A673 (cell line): ENCODE data around the gene GTPBP6.

Experiments used
- EZH2 ChIP-seq: fragments of 200-600 bp; sonication (generic); IDR thresholded peaks from 2 replicates; pipeline ENCODE4 v1.6.1; 2017; ENCODE audit warnings: borderline replicate concordance, low read depth, mild to moderate bottlenecking, mixed read lengths, antibody characterized with exemption, low read length; ENCODE audit not compliant: poor library complexity, severe bottlenecking
- TF ChIP-seq, protein P1 (sequence below): fragments of 300-800, 200-600 bp; sonication (generic); conservative IDR thresholded peaks from 2 replicates; pipeline ENCODE4 v1.5.1; 2017; ENCODE audit warnings: low read depth, mild to moderate bottlenecking, antibody characterized with exemption, low read length, moderate library complexity, mixed read lengths

- TF ChIP-seq, protein P1, sequence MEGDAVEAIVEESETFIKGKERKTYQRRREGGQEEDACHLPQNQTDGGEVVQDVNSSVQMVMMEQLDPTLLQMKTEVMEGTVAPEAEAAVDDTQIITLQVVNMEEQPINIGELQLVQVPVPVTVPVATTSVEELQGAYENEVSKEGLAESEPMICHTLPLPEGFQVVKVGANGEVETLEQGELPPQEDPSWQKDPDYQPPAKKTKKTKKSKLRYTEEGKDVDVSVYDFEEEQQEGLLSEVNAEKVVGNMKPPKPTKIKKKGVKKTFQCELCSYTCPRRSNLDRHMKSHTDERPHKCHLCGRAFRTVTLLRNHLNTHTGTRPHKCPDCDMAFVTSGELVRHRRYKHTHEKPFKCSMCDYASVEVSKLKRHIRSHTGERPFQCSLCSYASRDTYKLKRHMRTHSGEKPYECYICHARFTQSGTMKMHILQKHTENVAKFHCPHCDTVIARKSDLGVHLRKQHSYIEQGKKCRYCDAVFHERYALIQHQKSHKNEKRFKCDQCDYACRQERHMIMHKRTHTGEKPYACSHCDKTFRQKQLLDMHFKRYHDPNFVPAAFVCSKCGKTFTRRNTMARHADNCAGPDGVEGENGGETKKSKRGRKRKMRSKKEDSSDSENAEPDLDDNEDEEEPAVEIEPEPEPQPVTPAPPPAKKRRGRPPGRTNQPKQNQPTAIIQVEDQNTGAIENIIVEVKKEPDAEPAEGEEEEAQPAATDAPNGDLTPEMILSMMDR: no peak
- TF ChIP-seq EZH2: no peak
These were observed 56.7 kb downstream of the GTPBP6 start for GRCh38 chrX:261919-262352.
